ENCODE data around the gene HMGCLL1. TPM values are rescaled to one million over a fixed set of nuclear protein-coding genes. Genes with fewer than 3 reads are reported as not detected.

HMGCLL1 gene
- total and polyA plus RNA-seq, 2 donors (not counting 1 experiment from before 2014, with no cell fraction given) = not detected

- Mint-ChIP-seq H3K27ac (no peak overlapping the region), H3K4me1 (no peaks in the 10 kb centered on the region), H3K27me3 (no peaks in the 10 kb centered on the region), H3K4me3 (no peak overlapping the region), H3K9me3 (ENCODE audit: insufficient read depth) (peaks cover 5% of the 10 kb centered on the region)
- no peak overlapping the region for H3K9ac ChIP-seq (ENCODE audit: low read length)
- no peak overlapping the region for H3K4me3 ChIP-seq (ENCODE audit: control extremely low read depth in 1 of 5, extremely low read depth in 1 of 5, insufficient read depth in 1 of 5, low read depth in 2 of 5, low read length in 4 of 5)
- DNase-seq (no peak), ATAC-seq (ENCODE audit: low read depth) (no peak)
- CTCF ChIA-PET = no interaction called here
- H3K4me2 ChIP-seq (replicated peaks; ENCODE audit: low read depth, low read length, poor library complexity, severe bottlenecking) = no peak overlapping the region
- intact Hi-C loops (cut with micrococcal nuclease) = no loop called here
- no peak overlapping the region for H2AFZ ChIP-seq (ENCODE audit: insufficient read depth, low read depth, low read length, poor library complexity, severe bottlenecking)
- no peaks in the 10 kb centered on the region for H3K79me2 ChIP-seq (ENCODE audit: control insufficient read depth, insufficient read depth, low read length)
- POLR2A ChIA-PET = no interaction called here
- 76% methylated on average over 3 of the region's 3 CpGs for WGBS (ENCODE audit: insufficient coverage)
- no peaks in the 10 kb centered on the region for H4K20me1 ChIP-seq (ENCODE audit: control insufficient read depth, insufficient read depth, low read length, poor library complexity, severe bottlenecking)
- H3K27ac ChIP-seq (ENCODE audit: low read length in 2 of 2) = no peak overlapping the region
- no peaks in the 10 kb centered on the region for H3K4me1 ChIP-seq (ENCODE audit: control insufficient read depth in 2 of 2, insufficient read depth in 2 of 2, low read length in 2 of 2)
- no peaks in the 10 kb centered on the region for H3K9me3 ChIP-seq (ENCODE audit: control extremely low read depth in 1 of 3, control insufficient read depth in 2 of 3, insufficient read depth in 1 of 3, low read length in 2 of 3)
- TF ChIP-seq EZH2 (IDR thresholded peaks at IDR 0.05; ENCODE audit: borderline replicate concordance, insufficient read depth, low read depth, low read length, poor library complexity, severe bottlenecking) = no peak
- no peak for TF ChIP-seq CTCF (IDR thresholded peaks at IDR 0.05)
- H3K36me3 ChIP-seq (replicated peaks in 1 of 2; ENCODE audit: control extremely low read depth in 1 of 2, control insufficient read depth in 1 of 2, extremely low read depth in 1 of 2, insufficient read depth in 2 of 2, low read length in 1 of 2) = no peaks in the 10 kb centered on the region
- no peaks in the 10 kb centered on the region for H3K27me3 ChIP-seq (replicated peaks in 1 of 4; ENCODE audit: control extremely low read depth in 1 of 4, control insufficient read depth in 3 of 4, insufficient read depth in 4 of 4, low read length in 3 of 4)
Measured at GRCh38 chr6:55497694-55498093, 81.3 kb downstream of the HMGCLL1 start.

- DNase-seq = no peak
- H3K79me2 ChIP-seq (ENCODE audit: control insufficient read depth, insufficient read depth, low read length) = no peaks in the 10 kb centered on the region
- intact Hi-C loops (cut with micrococcal nuclease) = no loop called here
- ATAC-seq (ENCODE audit: low read depth) = no peak
- Mint-ChIP-seq H3K27me3 (no peaks in the 10 kb centered on the region), H3K9me3 (ENCODE audit: insufficient read depth) (peaks cover 5% of the 10 kb centered on the region), H3K27ac (no peak overlapping the region), H3K4me1 (no peaks in the 10 kb centered on the region), H3K4me3 (no peak overlapping the region)
- H3K4me3 ChIP-seq (ENCODE audit: control extremely low read depth in 1 of 5, extremely low read depth in 1 of 5, insufficient read depth in 1 of 5, low read depth in 2 of 5, low read length in 4 of 5) = no peak overlapping the region
- no peak overlapping the region for H2AFZ ChIP-seq (ENCODE audit: insufficient read depth, low read depth, low read length, poor library complexity, severe bottlenecking)
- no peak overlapping the region for H3K4me2 ChIP-seq (replicated peaks; ENCODE audit: low read depth, low read length, poor library complexity, severe bottlenecking)
- no CpG with 5 or more reads among the region's 1 CpG for whole genome bisulfite sequencing (ENCODE audit: insufficient coverage)
- no peaks in the 10 kb centered on the region for H3K27me3 ChIP-seq (replicated peaks in 1 of 4; ENCODE audit: control extremely low read depth in 1 of 4, control insufficient read depth in 3 of 4, insufficient read depth in 4 of 4, low read length in 3 of 4)
- TF ChIP-seq CTCF (IDR thresholded peaks at IDR 0.05) (no peak), EZH2 (IDR thresholded peaks at IDR 0.05; ENCODE audit: borderline replicate concordance, insufficient read depth, low read depth, low read length, poor library complexity, severe bottlenecking) (no peak)
- no peaks in the 10 kb centered on the region for H4K20me1 ChIP-seq (ENCODE audit: control insufficient read depth, insufficient read depth, low read length, poor library complexity, severe bottlenecking)
- H3K9ac ChIP-seq (ENCODE audit: low read length) = no peak overlapping the region
- CTCF ChIA-PET = no interaction called here
- no peaks in the 10 kb centered on the region for H3K4me1 ChIP-seq (ENCODE audit: control insufficient read depth in 2 of 2, insufficient read depth in 2 of 2, low read length in 2 of 2)
- POLR2A ChIA-PET = no interaction called here
- no peaks in the 10 kb centered on the region for H3K36me3 ChIP-seq (replicated peaks in 1 of 2; ENCODE audit: control extremely low read depth in 1 of 2, control insufficient read depth in 1 of 2, extremely low read depth in 1 of 2, insufficient read depth in 2 of 2, low read length in 1 of 2)
- no peaks in the 10 kb centered on the region for H3K9me3 ChIP-seq (ENCODE audit: control extremely low read depth in 1 of 3, control insufficient read depth in 2 of 3, insufficient read depth in 1 of 3, low read length in 2 of 3)
- no peak overlapping the region for H3K27ac ChIP-seq (ENCODE audit: low read length in 2 of 2)
Measured at GRCh38 chr6:55496201-55496600, 82.8 kb downstream of the HMGCLL1 start.
